ENCODE data around the gene HSPB9.
"Not testable (repeated sequence)": the region's sequence is repeated elsewhere in the genome, so short reads cannot be mapped to it uniquely, and the experiment has no call there.

Gene HSPB9

GRCh38 chr17:42120161-42120769 is 2.3 kb upstream of the HSPB9 start:
- peak; percentile 9 for DNase-seq

DNA sequence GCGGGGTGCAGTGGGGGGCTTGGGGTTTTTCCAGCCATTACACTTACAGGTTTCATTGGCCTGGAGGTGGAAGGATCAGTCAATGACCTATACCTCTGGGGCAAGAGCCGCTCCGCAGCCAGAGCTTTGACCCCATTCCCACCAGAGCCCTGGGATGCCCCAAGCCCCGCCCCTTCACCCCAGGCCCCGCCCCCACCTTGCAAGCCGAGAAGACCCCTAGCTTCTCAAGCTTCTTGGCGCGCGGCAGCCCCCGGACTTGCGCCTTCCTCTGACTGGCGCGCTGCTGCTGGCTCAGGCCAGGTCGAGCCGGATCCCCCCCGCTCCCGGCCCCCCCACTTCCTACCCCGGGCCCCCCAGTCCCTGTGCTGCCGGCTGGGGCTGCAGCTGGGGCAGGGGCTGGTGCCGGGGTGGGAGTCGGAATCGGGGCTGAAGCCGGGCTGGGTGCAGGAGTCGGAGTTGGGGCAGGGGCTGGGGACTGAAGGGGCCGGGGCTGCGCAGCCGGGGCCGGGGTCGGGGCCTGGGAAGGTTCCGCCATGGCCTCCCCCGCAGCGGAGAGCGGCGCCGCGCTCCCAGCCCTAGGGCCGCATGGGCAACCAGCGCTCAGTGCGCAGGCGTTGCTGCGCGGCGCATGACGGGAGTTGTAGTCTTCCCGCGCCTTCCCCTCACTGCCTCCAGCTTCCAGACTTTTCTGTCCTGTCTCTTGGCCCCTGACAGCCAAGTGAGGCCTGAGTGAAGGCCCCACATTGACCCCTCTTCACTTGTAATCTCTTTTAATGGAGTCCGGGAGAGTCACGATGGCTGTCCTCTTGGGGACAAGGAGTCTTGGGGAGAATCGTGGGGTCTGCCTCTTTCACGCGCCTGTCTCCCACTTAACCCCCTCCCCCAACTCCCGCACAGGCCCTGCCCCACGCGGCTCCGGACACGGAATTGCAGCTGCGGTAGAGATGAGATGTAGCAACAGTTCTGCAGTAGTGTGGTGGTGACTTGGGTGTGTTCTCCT is 1.5 kb upstream of the HSPB9 start, which contains the start of gene KAT2A:
Gene KAT2A (minus strand): TSS at position 598 of the 1,000 bp plus-strand sequence. CDS start 63 bp downstream, at position 535.
- peak; percentile 93 for DNase-seq

DNA sequence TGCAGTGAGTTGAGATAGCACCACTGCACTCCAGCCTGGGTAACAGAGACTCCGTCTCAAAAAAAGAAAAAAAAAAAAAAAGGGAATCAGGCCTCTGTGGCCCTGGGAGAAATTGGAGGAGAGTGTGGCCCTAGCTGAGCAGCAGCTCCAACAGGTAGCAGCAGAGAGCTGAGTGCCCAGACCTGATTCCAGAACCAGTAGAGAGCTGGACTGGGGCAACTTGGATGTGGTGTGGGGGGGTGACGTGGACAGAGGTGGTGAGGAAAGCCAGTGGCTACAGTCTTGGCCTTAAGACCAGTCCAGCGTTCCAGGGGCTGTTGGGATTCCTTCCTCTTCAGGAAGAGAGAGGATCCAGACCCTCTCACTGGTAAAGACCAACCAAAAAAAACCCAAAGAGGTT is 1.7 kb downstream of the HSPB9 start:
- DNase-seq: no peak

DNA sequence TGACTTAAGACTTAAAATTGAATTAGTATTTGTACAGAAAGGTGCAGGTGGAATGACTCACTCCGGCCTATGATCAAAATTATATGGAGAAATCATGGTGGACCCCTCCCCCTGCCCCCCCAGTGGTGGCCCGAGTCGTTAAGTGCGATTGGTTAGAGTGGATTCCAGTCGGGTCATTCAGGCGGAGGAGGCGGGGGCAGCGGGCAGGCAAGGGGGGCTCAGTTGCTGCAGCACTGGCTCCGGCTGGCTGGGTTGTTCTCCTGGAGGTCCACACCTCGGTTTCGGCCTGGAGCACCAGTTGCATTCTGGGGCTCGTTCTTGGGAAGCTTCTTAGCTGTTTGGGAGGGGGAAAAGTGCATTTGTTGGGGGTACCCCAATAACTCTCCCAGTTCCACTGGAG is 3.0 kb downstream of the HSPB9 start:
- DNase-seq: no peak

GRCh38 chr17:42126836-42127235 is 4.2 kb downstream of the HSPB9 start:
- no peak for DNase-seq

DNA sequence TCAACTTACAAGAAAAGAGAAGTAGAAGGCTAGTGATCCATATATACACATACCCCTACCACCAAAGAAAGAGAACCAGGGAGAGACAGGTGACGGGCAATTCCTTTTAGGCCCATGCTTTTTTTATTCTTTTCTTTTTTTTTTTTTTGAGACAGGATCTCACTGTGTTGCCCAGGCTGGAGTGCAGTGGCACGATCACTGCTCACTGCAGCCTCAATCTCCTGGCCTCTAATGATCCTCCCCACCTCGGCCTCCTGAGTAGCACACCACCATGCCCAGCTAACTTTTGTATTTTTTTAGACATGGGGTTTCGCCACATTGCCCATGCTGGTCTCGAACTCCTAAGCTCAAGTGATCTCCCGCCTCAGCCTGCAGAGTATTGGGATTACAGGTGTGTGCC is 4.8 kb downstream of the HSPB9 start:
- no peak for DNase-seq

GRCh38 chr17:42129109-42129837 is 6.7 kb downstream of the HSPB9 start:
- DNase-seq: no peak

- DNase-seq: no peak
These were observed 7.8 kb downstream of the HSPB9 start for GRCh38 chr17:42130310-42130936.

GRCh38 chr17:42131232-42131631 is 8.6 kb downstream of the HSPB9 start:
- no peak for DNase-seq

- no peak for DNase-seq
These were observed 9.4 kb downstream of the HSPB9 start for GRCh38 chr17:42131981-42132432.

DNA sequence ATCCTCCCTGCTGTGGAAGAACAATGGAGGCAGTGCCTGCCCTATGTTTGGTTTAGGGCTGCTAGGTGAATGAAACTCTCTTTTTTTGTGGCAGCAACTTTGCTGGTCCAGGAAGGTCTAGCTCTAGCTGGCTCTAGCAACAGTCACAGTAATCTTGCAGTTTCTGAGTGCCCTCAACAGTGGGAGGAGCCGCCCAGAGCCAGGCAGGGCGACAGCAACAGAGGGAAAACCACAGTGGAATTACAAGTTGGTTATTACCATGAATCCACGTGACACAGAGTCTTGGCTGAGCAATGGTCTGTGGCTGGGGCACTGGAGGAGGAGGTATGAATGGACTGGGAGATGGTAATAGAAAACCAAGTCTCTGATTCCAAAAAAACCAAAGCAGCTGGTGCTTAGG is 10.3 kb downstream of the HSPB9 start:
- no peak for DNase-seq

- no peak for DNase-seq
These were observed 10.9 kb downstream of the HSPB9 start for GRCh38 chr17:42133461-42134041.

DNA sequence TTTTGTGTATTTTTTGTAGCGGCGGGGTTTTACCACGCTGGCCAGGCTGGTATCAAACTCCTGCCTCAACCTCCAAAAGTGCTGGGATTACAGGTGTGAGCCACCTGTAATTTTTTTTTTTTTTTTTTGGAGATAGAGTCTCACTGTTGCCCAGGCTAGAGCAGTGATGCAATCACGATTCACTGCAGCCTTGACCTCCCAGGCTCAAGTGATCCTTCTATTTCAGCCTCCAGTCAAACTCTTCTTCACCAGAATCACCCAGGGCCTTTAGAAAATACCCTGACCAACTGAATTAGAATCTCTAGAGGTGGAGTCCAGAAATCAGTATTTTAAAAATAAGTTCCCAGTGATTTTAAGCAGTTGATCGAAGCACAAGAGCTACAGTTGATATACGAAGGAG is 12.5 kb downstream of the HSPB9 start:
- DNase-seq: no peak

- DNase-seq: no peak
These were observed 13.4 kb downstream of the HSPB9 start for GRCh38 chr17:42135664-42136653.

DNA sequence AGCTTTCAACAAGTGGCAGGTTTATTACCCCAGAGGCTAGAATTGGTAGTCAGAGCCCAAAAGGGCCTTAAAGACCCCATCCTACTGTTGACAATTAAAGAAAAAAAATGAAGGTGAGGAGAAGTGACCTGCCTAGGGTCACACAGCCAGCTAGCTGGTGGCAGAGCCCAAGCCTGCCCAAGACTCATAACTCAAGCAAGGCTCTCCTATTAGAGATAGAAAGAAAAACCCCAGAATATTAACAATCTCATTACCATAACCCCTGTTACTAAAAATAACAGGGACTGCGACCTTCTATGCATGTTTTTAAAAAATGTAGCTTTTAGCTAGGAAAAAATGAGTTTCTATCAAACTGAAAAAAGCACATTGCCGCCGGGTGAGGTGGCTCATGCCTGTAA is 14.0 kb downstream of the HSPB9 start:
- DNase-seq: no peak

DNA sequence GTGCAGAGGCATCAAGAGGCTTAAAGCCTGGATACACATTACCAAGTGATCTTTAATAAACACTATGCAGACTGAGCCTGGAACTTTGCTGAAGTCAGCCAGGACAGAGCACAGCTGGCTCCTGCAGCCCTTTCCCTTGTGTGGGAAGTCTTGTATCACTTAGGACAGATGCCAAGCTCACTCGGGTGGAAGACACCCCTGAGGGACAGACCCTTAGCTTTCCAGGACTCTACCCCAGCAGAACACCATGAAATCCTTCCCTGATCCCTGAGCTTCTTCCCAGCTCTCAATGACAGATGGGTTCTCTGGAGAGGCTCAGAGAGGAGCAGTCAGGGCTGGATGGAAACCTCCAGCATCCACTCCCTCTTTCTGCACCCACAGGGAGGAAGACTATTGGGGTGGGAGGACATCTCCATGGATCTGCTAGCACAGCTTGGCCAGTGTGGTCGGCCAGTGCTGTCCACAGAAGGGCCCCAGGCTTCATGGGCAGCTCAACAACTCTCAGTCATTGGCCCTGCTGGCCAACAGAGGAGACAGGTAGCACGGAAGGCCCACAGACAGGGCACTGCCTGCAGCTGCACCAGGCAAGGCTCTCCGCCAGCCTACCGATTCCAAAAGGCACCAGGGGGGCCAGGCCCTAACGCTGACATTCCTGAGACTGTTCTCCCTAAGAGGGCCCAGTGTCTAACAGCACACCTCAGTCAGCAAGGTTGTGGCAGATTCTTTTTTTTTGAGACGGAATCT is 16.3 kb downstream of the HSPB9 start:
- DNase-seq: peak; percentile 37

DNA sequence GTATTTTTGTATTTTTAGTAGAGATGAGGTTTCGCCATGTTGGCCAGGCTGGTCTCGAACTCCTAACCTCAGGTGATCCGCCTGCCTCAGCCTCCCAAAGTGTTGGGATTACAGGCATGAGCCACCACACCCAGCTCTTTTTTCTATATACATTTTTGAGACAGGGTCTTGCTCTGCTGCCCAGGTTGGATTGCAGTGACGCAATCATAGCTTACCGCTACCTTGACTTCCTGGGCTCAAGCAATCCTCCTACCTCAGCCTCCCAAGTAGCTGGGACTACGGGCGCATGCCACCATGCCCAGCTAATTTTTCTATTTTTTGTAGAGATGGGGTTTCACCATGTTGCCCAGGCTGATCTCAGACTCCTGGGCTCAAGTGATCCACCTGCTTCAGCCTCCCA is 18.1 kb downstream of the HSPB9 start:
- DNase-seq: not testable (repeated sequence)

DNA sequence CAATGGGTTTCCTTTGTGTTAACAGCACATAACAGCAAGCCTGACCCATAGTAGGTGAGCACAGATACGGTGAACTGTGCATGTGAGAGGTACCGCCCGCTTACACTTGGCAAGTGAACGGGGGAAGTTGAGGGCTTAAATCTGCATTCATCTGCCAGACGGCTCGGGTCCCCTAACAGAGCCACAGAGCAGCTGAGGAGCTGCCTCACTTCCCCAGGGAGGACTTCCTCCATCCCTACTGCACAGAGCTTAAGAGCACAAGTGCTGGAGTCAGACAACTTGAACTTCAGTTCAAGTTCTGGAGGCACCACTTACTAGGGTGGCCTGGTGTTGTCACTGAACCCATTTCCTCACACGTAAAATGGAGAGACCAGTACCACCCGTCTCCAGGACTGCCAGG is 18.8 kb downstream of the HSPB9 start:
- DNase-seq: no peak

DNA sequence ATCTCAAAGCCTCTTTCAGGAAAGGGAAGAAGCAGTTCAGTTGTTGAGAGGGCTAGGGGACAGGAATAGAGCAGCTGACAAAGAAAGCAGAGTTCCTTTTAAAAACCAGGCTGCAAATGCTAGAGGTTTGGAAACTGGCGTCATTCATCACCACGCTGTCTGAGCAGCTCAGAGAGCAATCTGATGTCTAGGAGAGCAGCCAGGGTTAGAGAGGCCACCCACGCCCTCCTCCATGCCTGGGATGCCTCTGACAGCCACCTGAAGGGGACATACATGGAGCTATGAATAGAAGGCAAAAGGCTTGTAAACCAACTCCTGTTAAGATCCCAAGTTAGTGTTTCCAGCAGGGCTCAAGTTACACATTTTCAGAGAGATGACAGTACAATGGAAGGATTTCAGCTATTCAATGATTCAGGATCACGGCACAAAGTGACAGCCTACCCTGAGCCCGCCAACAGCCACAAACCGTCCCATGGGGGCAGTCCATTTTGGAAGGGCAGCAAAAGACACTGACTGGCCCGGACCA is 19.8 kb downstream of the HSPB9 start:
- no peak for DNase-seq

DNA sequence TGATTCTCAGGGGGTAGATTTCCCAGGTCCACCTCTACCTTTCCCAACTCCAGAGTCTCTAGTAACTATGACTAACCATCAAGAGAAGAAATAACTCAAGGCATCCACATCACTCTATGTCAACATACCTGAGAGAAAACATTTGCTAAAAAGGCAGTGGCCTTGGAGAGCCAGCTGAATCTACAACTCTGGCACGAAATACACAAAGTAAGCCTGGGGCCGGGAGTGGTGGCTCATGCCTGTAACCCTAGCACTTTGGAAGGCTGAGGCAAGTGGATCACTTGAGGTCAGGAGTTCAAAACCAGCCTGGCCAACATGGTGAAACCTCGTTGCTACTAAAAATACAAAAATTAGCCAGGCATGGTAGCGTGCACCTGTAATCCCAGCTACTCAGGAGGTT is 20.5 kb downstream of the HSPB9 start:
- DNase-seq: not testable (repeated sequence)
